Astrocyte of the spinal cord (primary cell): ENCODE results near the gene BBOF1.
A peak's percentile ranks its signal among the peaks of the same experiment; 100 is the strongest.

Source experiments
- DNase-seq: peaks from one replicate; pipeline ENCODE4 v3.0.0; 2011; ENCODE audit warnings: low read depth, low spot score
- H3K4me3 ChIP-seq: 2 replicates; pipeline ENCODE4 v1.5.1; 2011; ENCODE audit warnings: low read depth, mild to moderate bottlenecking, low read length, moderate library complexity
- CTCF ChIP-seq: IDR thresholded peaks from 2 replicates; pipeline ENCODE4 v1.5.1; 2012; ENCODE audit warnings: low read depth, mild to moderate bottlenecking, low read length, inconsistent platforms
- in situ Hi-C: cut with HindIII; loops from 2 replicates; pipeline ENCODE4 v1.10.0; 2017; ENCODE audit warnings: low sequenced_read_pairs

BBOF1 gene

GRCh38 chr14:74077401-74077800 is 58.3 kb downstream of the BBOF1 start:
- no peak overlapping the region for H3K4me3 ChIP-seq
- TF ChIP-seq CTCF: no peak
- DNase-seq: no peak
- in situ Hi-C loops: no loop called here

GRCh38 chr14:74080820-74081460 is 61.8 kb downstream of the BBOF1 start:
- no peak overlapping the region for H3K4me3 ChIP-seq
- in situ Hi-C loops: no loop called here
- no peak for TF ChIP-seq CTCF
- no peak for DNase-seq

- in situ Hi-C loops: no loop called here
- no peak overlapping the region for H3K4me3 ChIP-seq
- TF ChIP-seq CTCF: no peak
- no peak for DNase-seq
These were observed 62.3 kb downstream of the BBOF1 start for GRCh38 chr14:74081491-74081890.

GRCh38 chr14:74083161-74083560 is 64.0 kb downstream of the BBOF1 start:
- in situ Hi-C loops: no loop called here
- no peak overlapping the region for H3K4me3 ChIP-seq
- DNase-seq: no peak
- no peak for TF ChIP-seq CTCF

- TF ChIP-seq CTCF: no peak
- H3K4me3 ChIP-seq: peak overlapping the region; percentile 59
- in situ Hi-C loops: no loop called here
- DNase-seq: no peak
These were observed 64.7 kb downstream of the BBOF1 start for GRCh38 chr14:74083784-74084276.

- in situ Hi-C loops: no loop called here
- H3K4me3 ChIP-seq: peak within 1 kb of the TSS; percentile 93
- peak; percentile 100 for DNase-seq
- TF ChIP-seq CTCF: no peak
These were observed 65.3 kb downstream of the BBOF1 start, which contains the start of the genes ALDH6A1 and LIN52 for GRCh38 chr14:74084277-74085046. TSS of gene ALDH6A1 (minus strand) at chr14:74084453. CDS start at chr14:74084394, 59 bp downstream. TSS of gene LIN52 (plus strand) at chr14:74084956. CDS start at chr14:74084975, 19 bp downstream.
